ENCODE measurements around the gene KCNA2. TPM values are rescaled to one million over a fixed set of nuclear protein-coding genes. Genes with fewer than 3 reads are reported as not detected.
A peak's percentile ranks its signal among the peaks of the same experiment; 100 is the strongest.

KCNA2 gene
- total and polyA plus RNA-seq, 5 experiments from 2014 or later: 0.22 to 0.23 TPM; not detected in 3

- Mint-ChIP-seq H3K9me3 (peaks cover 0 to 22% (median 5%) of the 10 kb centered on the region in 9 donors), H3K4me1 (peaks cover 12 to 91% (median 67%) of the 10 kb centered on the region in 4 donors), H3K27me3 (no peaks in the 10 kb centered on the region), H3K4me3 (peak overlapping the region in 5 of 10 donors; percentile 5 to 43 (median 27)), H3K27ac (peak overlapping the region; percentile 40 to 88 (median 80)), H3K36me3 (peaks cover 0 to 5% (median 0%) of the 10 kb centered on the region in 3 donors)
- ATAC-seq (peak; percentile 9 to 22), DNase-seq (no peak)
- POLR2A ChIA-PET: interaction anchor here (0.6 to 6.4 kb wide), 6 partner anchors 11 to 1552 kb away, joined by 3 to 87 read pairs (median 6); partner anchors contain the start of gene KCNA3
These were observed 31.3 kb upstream of the KCNA2 start for GRCh38 chr1:110637475-110637874.

GRCh38 chr1:110636149-110636935, 30.2 kb upstream of the KCNA2 start:
- Mint-ChIP-seq H3K9me3 (peaks cover 0 to 16% (median 1%) of the 10 kb centered on the region in 9 donors), H3K4me1 (peaks cover 2 to 81% (median 60%) of the 10 kb centered on the region in 4 donors), H3K27me3 (no peaks in the 10 kb centered on the region), H3K27ac (peak overlapping the region in 8 of 10 donors; percentile 79 to 93 (median 88)), H3K4me3 (peak overlapping the region; percentile 23 to 74 (median 67)), H3K36me3 (peaks cover 0 to 1% (median 0%) of the 10 kb centered on the region in 3 donors)
- DNase-seq (peak in 4 of 10 donors; percentile 24 to 54 (median 43)), ATAC-seq (peak; percentile 31 to 35)
- POLR2A ChIA-PET: interaction anchor here (0.9 to 6.4 kb wide), 8 partner anchors 9 to 151 kb away, joined by 3 to 87 read pairs (median 4); partner anchors contain the start of gene KCNA3

GRCh38 chr1:110635434-110635833, 29.3 kb upstream of the KCNA2 start:
- POLR2A ChIA-PET: interaction anchor here (0.6 to 6.4 kb wide), 10 partner anchors 10 to 152 kb away, joined by 3 to 87 read pairs (median 4); partner anchors contain the start of gene KCNA3
- DNase-seq: no peak
- Mint-ChIP-seq H3K9me3 (peaks cover 0 to 9% (median 0%) of the 10 kb centered on the region in 9 donors), H3K36me3 (no peaks in the 10 kb centered on the region), H3K4me3 (peak overlapping the region in 9 of 10 donors; percentile 57 to 74 (median 68)), H3K27me3 (no peaks in the 10 kb centered on the region), H3K27ac (peak overlapping the region in 8 of 10 donors; percentile 79 to 93 (median 88)), H3K4me1 (peaks cover 0 to 75% (median 57%) of the 10 kb centered on the region in 4 donors)
- no peak for ATAC-seq

GRCh38 chr1:110634455-110635311, 28.5 kb upstream of the KCNA2 start:
- H3K4me3 Mint-ChIP-seq: peak overlapping the region in 9 of 10 donors; percentile 33 to 73 (median 68)
- peaks cover 0 to 68% (median 50%) of the 10 kb centered on the region in 4 donors for H3K4me1 Mint-ChIP-seq
- H3K36me3 Mint-ChIP-seq: no peaks in the 10 kb centered on the region
- POLR2A ChIA-PET: interaction anchor here (0.6 to 6.4 kb wide), 12 partner anchors 10 to 304 kb away, joined by 3 to 87 read pairs (median 4); partner anchors contain the start of gene KCNA3
- H3K27ac Mint-ChIP-seq: peak overlapping the region in 8 of 10 donors; percentile 79 to 93 (median 88)
- peaks cover 0 to 1% (median 0%) of the 10 kb centered on the region in 9 donors for H3K9me3 Mint-ChIP-seq
- peak in 1 of 2 donors; percentile 33 for ATAC-seq
- DNase-seq: peak in 6 of 10 donors; percentile 4 to 41 (median 24)
- H3K27me3 Mint-ChIP-seq: no peaks in the 10 kb centered on the region

GRCh38 chr1:110634086-110634454, 27.9 kb upstream of the KCNA2 start:
- POLR2A ChIA-PET: interaction anchor here (0.6 to 6.4 kb wide), 4 partner anchors 14 to 305 kb away, joined by 6 to 87 read pairs (median 21); partner anchors contain the start of gene KCNA3
- no peak for ATAC-seq
- Mint-ChIP-seq H3K27ac (peak overlapping the region in 8 of 10 donors; percentile 79 to 93 (median 88)), H3K36me3 (no peaks in the 10 kb centered on the region), H3K4me3 (peak overlapping the region in 6 of 10 donors; percentile 2 to 73 (median 70)), H3K4me1 (peaks cover 0 to 66% (median 46%) of the 10 kb centered on the region in 4 donors), H3K9me3 (no peaks in the 10 kb centered on the region), H3K27me3 (no peaks in the 10 kb centered on the region)
- DNase-seq: no peak

GRCh38 chr1:110633646-110634030, 27.5 kb upstream of the KCNA2 start:
- Mint-ChIP-seq H3K36me3 (no peaks in the 10 kb centered on the region), H3K27me3 (no peaks in the 10 kb centered on the region), H3K9me3 (no peaks in the 10 kb centered on the region), H3K27ac (peak overlapping the region in 7 of 10 donors; percentile 65 to 88 (median 81)), H3K4me3 (peak overlapping the region in 4 of 10 donors; percentile 21 to 50 (median 35)), H3K4me1 (peaks cover 0 to 62% (median 44%) of the 10 kb centered on the region in 4 donors)
- POLR2A ChIA-PET: interaction anchor here (0.6 to 6.4 kb wide), 3 partner anchors 15 to 305 kb away, joined by 6 to 87 read pairs (median 32); partner anchors contain the start of gene KCNA3
- no peak for ATAC-seq
- DNase-seq: no peak

GRCh38 chr1:110631836-110632620, 25.9 kb upstream of the KCNA2 start:
- DNase-seq (no peak), ATAC-seq (no peak)
- POLR2A ChIA-PET: interaction anchor here (0.9 to 3.3 kb wide), 7 partner anchors 8 to 148 kb away, joined by 3 to 41 read pairs (median 7); partner anchors contain the start of gene KCNA3
- Mint-ChIP-seq H3K36me3 (no peaks in the 10 kb centered on the region), H3K27me3 (no peaks in the 10 kb centered on the region), H3K9me3 (no peaks in the 10 kb centered on the region), H3K27ac (no peak overlapping the region), H3K4me1 (peaks cover 5 to 48% (median 36%) of the 10 kb centered on the region in 4 donors), H3K4me3 (no peak overlapping the region)

- no peak overlapping the region for H3K27ac Mint-ChIP-seq
- H3K27me3 Mint-ChIP-seq: no peaks in the 10 kb centered on the region
- peak; percentile 66 to 89 (median 83) for DNase-seq
- peak; percentile 78 to 84 for ATAC-seq
- no peaks in the 10 kb centered on the region for H3K9me3 Mint-ChIP-seq
- no peaks in the 10 kb centered on the region for H3K36me3 Mint-ChIP-seq
- POLR2A ChIA-PET: interaction anchor here (0.9 to 3.3 kb wide), 9 partner anchors 9 to 156 kb away, joined by 3 to 41 read pairs (median 7); partner anchors contain the start of gene KCNA3
- peaks cover 11 to 44% (median 32%) of the 10 kb centered on the region in 4 donors for H3K4me1 Mint-ChIP-seq
- no peak overlapping the region for H3K4me3 Mint-ChIP-seq
These were observed 24.9 kb upstream of the KCNA2 start for GRCh38 chr1:110630839-110631663.

GRCh38 chr1:110628323-110629105, 22.4 kb upstream of the KCNA2 start:
- Mint-ChIP-seq H3K36me3 (no peaks in the 10 kb centered on the region), H3K4me3 (no peak overlapping the region), H3K9me3 (peaks cover 0 to 3% (median 0%) of the 10 kb centered on the region in 9 donors), H3K27ac (peak overlapping the region in 2 of 10 donors; percentile 27 to 38), H3K27me3 (no peaks in the 10 kb centered on the region), H3K4me1 (peaks cover 8 to 18% (median 14%) of the 10 kb centered on the region in 4 donors)
- DNase-seq (no peak), ATAC-seq (no peak)
- POLR2A ChIA-PET: interaction anchor here (1.2 kb wide), 1 partner anchor 138 kb away, joined by 3 read pairs; no protein-coding TSS in a partner anchor

- peaks cover 0 to 3% (median 0%) of the 10 kb centered on the region in 3 donors for H3K36me3 Mint-ChIP-seq
- H3K4me1 Mint-ChIP-seq: peaks cover 3 to 11% (median 10%) of the 10 kb centered on the region in 4 donors
- no peak for DNase-seq
- H3K27me3 Mint-ChIP-seq: no peaks in the 10 kb centered on the region
- no peak for ATAC-seq
- H3K4me3 Mint-ChIP-seq: no peak overlapping the region
- H3K27ac Mint-ChIP-seq: peak overlapping the region in 1 of 10 donors; percentile 16
- POLR2A ChIA-PET: no interaction called here
- peaks cover 0 to 4% (median 0%) of the 10 kb centered on the region in 9 donors for H3K9me3 Mint-ChIP-seq
These were observed 21.6 kb upstream of the KCNA2 start for GRCh38 chr1:110627764-110628163.
